SH-SY5Y (cell line): ENCODE results near the gene SCN1B.

ENCODE experiments used
- GATA2 ChIP-seq: IDR thresholded peaks from 2 replicates; pipeline ENCODE4 v1.6.1; 2011; ENCODE audit warnings: mild to moderate bottlenecking, low read depth, low read length
- GATA3 ChIP-seq: IDR thresholded peaks from 2 replicates; pipeline ENCODE4 v1.6.1; 2011; ENCODE audit warnings: low read depth, mild to moderate bottlenecking, low read length, moderate library complexity

GRCh38 chr19:34983786-34984185 lies 46.5 kb upstream of the SCN1B start:
- no peak for TF ChIP-seq GATA2
- no peak for TF ChIP-seq GATA3
